CD4-positive, alpha-beta T cell treated with Interleukin-2 at 100 ng/mL for 4 hours (primary cell): Measurements from ENCODE around the gene TMEM156.
A peak's percentile ranks its signal among the peaks of the same experiment; 100 is the strongest.
"Not testable (repeated sequence)": the region's sequence is repeated elsewhere in the genome, so short reads cannot be mapped to it uniquely, and the experiment has no call there.

Source experiments
- DNase-seq: peaks from one replicate; pipeline ENCODE4 v3.0.0-alpha.2; 2020; ENCODE audit warnings: low spot score

TMEM156 gene

DNA sequence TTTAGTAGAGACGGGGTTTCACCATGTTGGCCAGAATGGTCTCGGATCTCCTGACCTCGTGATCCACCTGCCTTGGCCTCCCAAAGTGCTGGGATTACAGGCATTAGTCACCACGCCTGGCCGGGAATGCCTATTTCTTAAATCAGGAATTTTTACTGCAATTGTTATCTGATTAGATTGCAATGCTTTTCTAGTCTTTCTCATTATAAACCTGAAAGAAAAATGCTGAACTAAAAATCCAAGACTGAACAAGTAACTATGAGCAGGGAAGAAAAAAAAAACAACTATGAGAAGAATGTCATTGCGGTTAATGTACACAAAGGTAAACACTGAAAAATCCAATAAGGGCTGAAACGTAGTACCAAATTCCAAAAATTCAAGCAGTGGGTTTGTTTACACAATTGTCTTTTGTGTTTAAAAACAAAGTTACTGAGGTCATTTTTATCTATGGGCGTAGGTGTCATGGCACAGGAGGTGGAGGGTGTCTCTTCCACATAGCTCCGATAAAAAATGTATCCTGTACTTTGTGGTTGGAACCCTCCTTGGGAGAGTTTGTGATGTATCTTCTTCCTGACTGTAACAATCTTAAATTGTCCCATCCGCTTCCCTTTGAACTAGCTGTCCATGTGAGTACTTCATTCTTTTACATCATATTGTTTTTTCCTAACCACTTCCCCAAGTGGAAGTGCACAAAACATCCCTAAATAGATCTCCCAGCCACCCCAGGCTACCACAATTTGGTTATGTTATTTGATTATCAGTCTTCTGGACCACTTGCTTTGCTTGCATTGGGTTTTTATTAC, 11.1 kb upstream of the TMEM156 start:
- no peak for DNase-seq

DNA sequence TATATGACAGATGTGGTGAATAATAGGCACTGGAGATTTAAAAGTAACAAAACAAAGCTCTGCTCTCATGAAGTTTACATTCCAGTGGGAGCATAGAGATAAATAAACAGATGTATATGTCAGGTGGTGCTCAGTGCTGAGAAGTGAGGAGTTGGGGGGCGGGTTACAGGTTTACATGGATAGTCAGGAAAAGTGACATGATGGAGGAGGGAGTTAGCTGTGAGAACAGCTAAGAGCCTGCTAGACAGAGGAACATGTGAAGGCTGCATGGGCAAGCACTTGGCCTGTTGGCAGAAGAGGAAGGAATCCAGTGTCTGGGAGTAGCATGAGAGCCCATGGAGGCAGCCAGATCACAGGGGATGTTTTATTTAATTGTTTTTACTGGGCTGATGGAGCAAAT, 10.2 kb upstream of the TMEM156 start:
- DNase-seq = no peak

DNA sequence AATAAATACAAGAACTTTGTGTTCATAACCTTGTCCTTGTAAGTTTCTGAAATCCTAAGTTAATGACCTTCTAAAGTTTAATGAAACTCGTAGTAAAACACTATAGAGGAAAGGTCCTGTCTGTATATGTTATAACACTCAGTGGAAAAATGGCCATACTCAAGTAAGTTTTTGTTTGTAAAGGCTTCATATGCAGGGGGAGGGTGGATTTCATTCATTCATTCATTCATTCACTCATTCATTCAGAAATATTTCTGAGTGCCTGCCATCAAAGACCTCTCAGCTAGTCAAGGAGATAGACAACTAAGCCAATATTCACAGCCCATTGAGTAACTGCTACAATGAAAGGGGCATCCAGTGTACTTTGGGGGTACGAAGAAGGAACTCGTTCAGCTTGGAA, 6.9 kb upstream of the TMEM156 start:
- no peak for DNase-seq

DNA sequence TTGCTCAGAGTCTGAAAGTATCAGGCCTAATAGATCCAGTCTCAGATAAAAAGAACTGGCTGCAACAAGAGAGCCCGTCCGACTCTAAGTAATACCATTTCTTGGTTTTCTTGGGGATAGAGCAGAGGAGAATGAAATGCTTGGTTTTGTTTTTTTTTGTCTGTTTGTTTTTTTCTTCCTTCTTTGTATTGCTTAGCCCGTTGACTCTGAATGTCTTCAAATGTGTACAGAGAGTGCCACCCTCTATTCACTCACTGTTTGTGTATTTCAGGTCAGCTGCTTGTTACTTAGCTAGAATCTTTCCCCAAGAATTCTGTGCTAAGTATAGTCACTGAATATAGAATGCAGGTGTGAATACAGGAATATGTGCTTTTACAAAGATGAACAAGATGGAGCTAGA, 5.7 kb upstream of the TMEM156 start:
- no peak for DNase-seq

DNA sequence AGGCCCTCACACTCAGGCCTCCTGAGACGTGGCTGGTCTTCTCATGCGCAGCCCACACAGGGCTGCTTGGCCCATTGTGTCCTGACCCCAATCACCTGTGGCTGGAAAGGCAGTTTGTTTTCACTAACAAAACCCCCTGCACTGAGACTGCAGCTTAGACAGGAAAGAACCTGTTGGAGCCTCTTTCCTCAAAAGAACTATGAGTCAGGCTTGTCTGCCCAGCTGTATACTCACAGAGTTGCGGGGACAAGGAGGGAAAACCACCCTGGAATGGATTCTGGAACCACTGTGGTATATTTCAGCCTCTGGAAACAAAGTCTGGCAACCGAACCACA, 5.2 kb upstream of the TMEM156 start:
- DNase-seq = no peak

DNA sequence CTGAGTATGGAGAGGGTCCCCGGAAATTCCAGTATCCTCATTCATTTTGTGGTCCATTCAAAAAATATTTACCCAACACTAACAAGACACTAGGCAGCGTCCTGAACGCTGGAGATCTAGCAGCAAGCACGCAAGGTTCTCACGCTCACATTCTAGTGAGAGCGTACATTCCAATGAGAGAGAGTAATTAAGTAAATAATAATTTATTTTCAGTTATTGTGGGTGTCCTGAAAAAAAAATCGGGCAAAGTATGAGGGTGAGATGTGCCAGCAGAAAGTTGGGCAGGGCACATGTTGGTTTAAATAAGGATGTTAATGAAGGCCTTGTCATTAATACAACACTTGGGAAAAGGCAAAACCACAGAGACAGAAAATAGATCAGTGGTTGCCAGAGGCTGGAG, 4.0 kb upstream of the TMEM156 start:
- no peak for DNase-seq

DNA sequence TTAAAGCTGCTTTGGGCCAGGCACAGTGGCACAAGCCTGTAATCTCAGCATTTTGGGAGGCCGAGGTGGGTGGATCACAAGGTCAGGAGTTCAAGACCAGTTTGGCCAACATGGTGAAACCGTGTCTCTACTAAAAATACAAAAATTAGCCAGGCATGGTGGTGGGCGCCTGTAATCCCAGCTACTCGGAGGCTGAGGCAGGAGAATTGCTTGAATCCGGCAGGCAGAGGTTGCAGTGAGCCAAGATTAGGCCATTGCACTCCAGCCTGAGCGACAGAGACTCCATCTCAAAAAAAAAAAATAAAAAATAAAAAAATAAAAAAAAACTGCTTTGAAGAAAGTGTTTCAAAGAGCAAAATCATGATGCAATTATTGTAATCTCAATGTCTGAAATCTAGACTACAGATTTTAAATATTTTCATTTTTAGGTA, 604 bp downstream of the TMEM156 start:
- DNase-seq = not testable (repeated sequence)

DNA sequence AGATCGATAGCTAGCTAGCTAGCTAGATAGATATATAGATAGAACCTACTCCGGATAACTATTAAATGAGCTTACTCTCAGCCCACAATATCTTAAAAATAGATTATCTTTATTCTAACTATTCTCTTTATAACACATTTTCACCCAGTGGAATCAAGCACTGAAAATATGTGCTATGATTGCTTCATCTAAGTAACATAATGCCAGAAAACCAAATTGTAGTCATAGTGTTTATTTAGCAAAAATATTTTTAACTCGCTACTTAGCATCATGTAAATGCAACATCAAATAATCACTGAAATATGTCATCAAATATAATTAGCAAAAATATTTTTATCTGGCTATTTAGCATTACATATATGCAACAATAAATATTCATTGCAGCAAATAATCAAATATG, 1.5 kb downstream of the TMEM156 start:
- DNase-seq = no peak

DNA sequence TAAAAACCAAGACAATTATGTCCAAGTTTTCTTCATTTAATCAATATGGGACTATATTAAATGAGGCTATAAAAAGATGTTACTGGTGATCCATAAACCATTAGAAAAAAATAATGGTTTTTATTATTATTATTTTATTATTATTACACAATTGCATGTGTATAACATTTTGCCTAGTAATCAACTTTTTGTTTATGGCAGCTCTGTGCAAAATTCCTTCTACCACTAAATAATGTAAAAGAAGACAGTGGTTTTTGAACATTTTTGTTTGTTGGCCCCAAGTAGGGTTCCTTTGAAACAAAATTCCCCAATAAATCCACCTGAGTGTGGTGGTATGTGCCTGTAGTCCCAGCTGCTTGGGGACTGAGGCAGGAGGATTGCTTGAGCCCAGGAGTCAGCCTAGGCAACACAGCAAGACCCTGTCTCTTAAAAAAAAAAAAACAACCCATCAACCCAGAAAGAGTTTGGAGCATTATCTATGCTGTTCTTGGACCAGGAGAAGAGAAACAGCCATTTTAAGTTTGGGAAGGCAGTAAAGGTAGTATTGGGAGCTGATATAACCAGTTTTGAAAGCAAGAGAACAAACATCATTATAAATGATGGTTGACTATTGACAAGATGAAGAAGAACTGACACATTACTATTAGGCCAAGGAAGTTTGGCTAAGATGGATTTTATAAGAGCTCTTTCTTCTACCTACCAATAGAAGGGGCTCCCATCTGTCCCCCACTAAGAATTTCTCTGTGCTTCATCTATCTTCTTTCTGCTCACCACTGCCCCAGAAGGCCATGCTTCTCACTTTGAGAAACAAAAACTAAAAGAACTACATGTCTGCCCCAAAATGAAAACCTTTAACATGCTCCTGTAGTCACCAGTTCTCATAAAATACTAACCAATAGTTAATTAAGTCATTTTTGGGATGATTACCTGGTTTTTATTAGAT, 2.2 kb downstream of the TMEM156 start:
- DNase-seq = peak; percentile 46

DNA sequence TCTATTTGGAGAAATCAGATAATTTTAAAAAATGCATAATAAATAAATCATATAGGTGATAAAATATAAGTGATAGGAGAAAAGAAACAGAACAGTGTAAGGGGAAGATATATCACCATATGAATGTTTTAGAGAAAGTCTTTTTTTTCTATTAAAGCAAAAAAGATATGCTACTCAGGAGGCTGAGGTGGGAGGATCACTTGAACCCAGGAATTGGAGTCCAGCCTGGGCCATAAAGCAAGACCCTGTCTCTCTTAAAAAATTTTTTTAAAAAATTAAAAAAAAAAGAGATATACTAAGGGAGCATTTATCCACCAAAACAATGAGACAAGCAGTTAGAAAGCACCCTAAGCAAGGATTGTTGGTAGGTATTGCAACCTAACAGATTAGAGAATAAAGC, 6.1 kb downstream of the TMEM156 start:
- DNase-seq = no peak

DNA sequence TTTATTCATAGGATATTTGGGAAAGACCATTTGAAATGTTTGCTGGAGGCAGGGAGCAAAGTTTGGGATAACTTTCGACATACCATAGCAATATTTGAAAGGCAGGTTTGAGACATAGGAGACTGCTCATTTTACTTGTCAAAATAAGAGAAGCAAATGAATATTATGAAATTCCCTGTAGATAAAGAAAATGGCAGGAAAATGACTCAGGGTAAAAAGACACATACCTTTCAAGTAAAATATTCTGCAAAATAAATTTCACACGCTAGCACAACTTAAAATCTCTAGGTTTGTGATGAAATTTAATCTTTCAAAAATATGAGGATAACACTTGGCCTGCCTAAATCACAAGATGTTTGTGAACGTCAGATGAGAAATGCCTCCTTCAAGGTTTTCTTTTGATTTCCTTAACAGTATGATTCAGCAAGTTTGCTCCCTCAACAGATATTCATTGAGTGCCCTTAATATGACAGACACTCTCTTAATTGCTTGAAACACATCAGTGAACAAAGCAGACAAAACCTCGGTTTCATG, 6.6 kb downstream of the TMEM156 start:
- no peak for DNase-seq

DNA sequence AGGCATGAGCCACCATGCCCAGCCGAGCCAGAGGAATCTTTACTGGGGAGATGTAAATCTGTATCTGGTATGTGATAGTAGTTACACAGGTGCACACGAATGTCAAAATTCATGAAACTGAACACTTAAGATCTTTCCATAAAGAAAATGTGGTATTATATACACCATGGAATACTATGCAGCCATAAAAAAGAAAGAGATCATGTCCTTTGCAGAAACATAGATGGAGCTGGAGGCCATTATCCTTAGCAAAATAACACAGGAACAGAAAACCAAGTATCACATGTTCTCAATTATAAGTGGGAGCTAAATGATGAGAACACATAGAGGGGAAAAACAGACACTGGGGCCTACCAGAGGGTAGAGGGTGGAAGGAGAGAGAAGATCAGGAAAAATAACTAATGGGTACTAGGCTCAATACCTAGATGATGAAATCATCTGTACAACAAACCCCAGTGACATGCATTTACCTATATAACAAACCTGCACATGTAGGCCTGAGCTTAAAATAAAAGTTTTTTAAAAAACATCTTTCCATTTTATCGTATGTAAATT, 7.8 kb downstream of the TMEM156 start:
- DNase-seq = no peak

DNA sequence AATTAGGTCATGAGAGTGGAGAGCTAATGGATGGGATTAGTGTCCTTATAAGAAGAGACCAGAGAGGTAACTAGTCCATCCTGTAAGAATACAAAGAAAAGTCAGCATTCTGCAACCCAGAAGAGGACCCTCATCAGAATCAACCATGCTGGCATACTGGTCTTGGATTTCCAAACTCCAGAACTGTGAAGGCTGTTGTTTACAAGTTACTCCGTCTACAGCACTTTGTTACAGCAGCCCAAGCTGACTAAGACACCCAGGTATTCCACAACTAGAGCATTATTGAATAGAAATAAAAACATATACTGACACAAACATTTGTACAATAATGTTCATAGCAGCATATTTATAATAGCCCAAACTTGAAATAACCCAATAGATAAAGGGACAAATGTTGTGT, 9.2 kb downstream of the TMEM156 start:
- no peak for DNase-seq

DNA sequence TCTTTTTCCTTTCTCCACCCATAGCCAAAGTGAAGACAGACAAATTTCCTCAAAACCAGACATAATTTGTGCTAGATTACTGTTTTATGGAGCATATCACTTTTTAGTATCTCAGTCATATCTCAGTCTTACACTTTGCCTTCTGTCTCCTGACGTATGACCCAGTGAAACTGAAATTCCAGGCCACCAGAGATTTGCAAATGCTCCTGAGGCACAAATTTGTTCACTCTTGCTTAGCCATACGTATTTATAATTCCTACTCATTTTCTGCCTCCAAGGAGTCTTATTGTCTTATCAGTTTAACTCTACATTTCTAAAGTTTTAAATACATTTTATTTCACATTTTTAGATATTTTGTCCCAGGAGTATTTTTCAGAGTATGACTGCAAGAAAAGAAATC, 10.0 kb downstream of the TMEM156 start:
- DNase-seq = no peak

DNA sequence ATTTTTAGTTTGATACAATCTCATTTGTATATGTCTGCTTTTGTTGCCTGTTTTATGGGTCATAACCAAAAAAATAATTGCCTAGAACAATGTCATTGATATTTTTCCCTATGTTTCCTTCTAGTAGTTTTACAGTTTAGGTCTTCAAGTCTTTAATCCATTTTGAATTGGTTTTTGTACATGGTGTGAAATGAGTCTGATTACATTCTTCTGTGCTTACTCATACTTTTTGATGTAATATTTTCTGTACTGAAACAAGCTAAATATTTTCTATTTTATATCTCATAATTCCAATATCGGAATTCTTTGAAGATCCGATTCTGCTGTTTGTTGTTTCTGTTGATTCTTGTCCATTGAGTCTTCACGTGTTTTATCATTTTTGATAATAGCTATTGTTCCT, 10.6 kb downstream of the TMEM156 start:
- DNase-seq = no peak

DNA sequence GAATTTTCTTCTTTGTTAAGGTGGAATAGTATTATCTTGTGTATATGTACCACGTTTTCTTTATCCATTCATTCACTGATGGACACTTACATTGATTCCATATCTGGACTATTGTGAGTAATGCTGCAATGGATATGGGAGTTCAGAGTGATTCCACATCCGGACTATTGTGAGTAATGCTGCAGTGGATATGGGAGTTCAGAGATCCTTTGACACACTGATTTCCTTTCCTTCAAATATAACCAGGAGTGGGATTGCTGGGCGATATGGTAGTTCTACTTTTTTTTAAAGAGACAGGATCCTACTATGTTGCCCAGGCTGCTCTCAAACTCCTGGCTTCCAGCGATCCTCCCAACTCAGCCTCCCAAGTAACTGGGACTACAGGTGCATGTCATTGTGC, 12.1 kb downstream of the TMEM156 start:
- no peak for DNase-seq

DNA sequence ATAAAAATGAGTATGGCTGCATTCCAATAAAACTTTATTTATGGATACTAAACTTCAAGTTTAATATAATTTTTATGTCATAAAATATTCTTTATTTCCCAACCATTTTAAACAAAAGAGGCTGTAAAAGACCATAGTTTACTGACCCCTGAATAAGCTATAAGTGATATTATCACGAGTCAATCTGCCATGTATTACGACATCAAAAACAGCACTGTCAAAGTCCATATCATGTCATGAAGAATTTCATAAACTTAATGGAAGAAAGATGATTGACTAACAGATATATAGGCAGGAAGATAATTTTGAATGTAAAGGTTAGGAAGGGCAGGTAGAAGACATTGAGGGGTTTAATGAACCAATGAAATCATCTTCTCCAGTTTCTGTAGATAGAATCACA, 18.2 kb downstream of the TMEM156 start:
- no peak for DNase-seq

DNA sequence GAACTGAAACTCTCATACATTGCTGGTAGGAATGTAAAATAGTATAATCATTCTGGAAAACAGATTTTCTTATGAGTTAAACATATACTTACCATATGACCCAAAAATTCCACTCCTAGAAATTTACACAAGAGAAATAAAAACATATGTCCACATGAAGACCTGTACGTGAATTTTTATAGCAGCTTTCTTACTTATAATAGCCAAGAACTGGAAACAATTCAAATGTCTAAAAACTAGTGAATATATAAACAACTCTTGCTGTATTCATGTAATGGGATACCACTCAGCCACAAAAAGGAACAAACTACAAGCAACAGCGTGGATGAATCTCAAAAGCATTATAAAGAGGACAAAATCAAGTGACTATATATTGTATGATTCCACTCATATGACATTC, 27.5 kb downstream of the TMEM156 start:
- DNase-seq = no peak

DNA sequence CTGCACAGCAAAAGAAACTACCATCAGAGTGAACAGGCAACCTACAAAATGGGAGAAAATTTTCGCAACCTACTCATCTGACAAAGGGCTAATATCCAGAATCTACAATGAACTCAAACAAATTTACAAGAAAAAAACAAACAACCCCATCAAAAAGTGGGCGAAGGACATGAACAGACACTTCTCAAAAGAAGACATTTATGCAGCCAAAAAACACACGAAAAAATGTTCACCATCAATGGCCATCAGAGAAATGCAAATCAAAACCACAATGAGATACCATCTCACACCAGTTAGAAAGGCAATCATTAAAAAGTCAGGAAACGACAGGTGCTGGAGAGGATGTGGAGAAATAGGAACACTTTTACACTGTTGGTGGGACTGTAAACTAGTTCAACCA, 30.2 kb downstream of the TMEM156 start:
- DNase-seq = not testable (repeated sequence)

DNA sequence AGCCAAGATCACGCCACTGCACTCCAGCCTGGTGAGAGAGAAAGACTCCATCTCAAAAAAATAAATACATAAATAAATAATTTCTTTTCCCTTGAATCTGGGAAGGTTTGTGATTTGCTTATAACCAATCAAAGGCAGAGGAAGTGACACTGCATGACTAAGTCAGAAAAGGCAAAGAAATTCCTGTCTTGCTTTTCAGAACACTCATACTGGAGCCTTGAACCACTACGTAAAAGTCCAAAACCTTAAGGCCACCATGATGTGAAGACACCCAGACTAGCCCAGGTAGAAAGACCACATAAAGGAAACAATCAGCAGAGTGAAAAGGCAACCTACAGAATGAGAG, 36.6 kb downstream of the TMEM156 start:
- no peak for DNase-seq

DNA sequence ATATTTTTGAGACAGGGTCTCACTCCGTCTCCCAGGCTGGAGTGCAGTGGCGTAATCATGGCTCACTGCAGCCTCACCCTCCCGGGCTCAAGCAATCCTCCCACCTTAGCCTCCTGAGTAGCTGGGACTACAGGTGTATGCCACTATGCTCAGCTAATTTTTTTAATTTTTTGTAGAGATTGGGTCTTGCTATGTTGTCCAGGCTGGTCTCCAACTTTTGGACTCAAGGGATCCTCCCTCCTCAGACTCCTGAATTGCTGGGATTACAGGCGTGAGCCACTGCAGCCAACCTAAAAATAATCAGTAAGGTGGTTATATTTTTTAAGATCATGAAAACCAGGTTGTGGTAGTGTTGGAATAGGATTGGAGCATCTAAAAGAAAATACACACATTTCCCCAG, 38.1 kb downstream of the TMEM156 start:
- no peak for DNase-seq

DNA sequence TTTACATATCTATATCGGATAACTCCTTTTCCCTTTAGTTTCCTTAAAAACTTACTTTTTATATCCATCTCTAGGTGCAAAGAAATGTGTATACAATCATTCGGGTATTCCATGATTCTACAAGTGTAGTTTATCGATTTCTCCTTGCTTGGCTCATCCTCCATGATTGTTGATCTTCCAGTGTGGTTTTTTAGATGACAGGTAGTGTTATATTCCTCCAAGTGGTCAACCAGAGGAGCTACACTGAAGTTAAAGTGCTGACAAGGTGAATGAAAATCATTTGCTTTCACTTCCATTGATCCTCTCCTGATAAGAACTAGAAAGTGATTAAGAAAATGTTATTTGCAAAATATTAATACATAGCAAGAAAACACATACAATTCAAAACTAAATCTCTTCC, 38.5 kb downstream of the TMEM156 start:
- DNase-seq = no peak

DNA sequence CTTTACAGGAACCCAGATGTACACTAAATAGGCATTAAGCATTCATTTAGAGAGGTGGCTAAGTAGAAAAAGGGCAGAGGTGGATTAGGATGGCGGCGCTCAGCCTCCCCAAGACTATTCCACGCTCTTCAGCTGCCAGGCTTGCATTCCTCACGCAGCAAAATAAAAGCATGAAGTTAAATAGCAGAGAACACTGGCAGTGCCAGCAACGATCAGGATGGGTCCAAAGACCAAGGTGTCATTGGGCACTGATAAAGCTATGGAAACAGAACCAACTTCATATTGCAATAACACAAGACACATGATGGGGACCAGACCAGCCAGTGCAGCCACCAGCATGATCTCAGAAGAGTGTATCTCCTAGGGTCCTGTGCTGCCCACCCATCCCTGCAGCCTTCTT, 42.0 kb downstream of the TMEM156 start:
- no peak for DNase-seq
